A549 (cell line): ENCODE measurements around the gene CDH4. TPM values are rescaled to one million over a fixed set of nuclear protein-coding genes. Genes with fewer than 3 reads are reported as not detected.

Experiments
- ATAC-seq, 2 experiments: fragments of 200-7000 bp in 1 of 2; fragments of >200 bp in 1 of 2; cut with Nextera tagmentation in 1 of 2; cut with Tn5 transposase in 1 of 2; 3 replicates each; pipeline versions ENCODE4 v1.8.0 to v1.9.1; 2018 to 2020; ENCODE audit warnings: mild to moderate bottlenecking in 1 of 2, moderate library complexity in 1 of 2
- CTCF ChIA-PET: fragments of 300-600 bp; sonication (Branson Sonifier 250); formaldehyde crosslinking; extraction: SDS; loops from one replicate; lab custom pipeline; 2021; ENCODE audit warnings: antibody characterized with exemption, inconsistent platforms; lab: Yijun Ruan, JAX
- POLR2A ChIA-PET: fragments of 350-600 bp; formaldehyde crosslinking; extraction: SDS; loops from one replicate; lab custom pipeline; 2021; ENCODE audit warnings: antibody characterized with exemption, inconsistent platforms; lab: Yijun Ruan, JAX
- DNase-seq, 2 experiments: peaks; one replicate each; pipeline versions ENCODE4 v3.0.0 to v3.0.0-alpha.2; 2011 to 2016; ENCODE audit warnings: low read depth in 1 of 2, low spot score in 1 of 2
- FAIRE-seq: peaks from 2 replicates; lab custom pipeline; 2011; peaks lifted over from hg19 to GRCh38; lab: Jason Lieb, UNC
- H3K27ac ChIP-seq, 2 experiments: fragments of >200 bp; sonication (Bioruptor Twin); formaldehyde crosslinking; 3 replicates each; pipeline ENCODE4 v1.5.1; 2016 to 2017
- H3K4me1 ChIP-seq: fragments of >200 bp; sonication (Bioruptor Twin); formaldehyde crosslinking; 3 replicates; pipeline ENCODE4 v1.6.1; 2016
- H3K4me2 ChIP-seq: fragments of >200 bp; sonication (Bioruptor Twin); formaldehyde crosslinking; 3 replicates; pipeline ENCODE4 v1.6.1; 2016
- H3K4me3 ChIP-seq: fragments of >200 bp; sonication (Bioruptor Twin); formaldehyde crosslinking; 3 replicates; pipeline ENCODE4 v1.5.1; 2016
- H3K9me3 ChIP-seq: fragments of >200 bp; sonication (Bioruptor Twin); formaldehyde crosslinking; 3 replicates; pipeline ENCODE4 v1.6.1; 2016
- CEBPB ChIP-seq, 2 experiments: fragments of >200 bp in 1 of 2; sonication (Bioruptor Twin) in 1 of 2; formaldehyde crosslinking in 1 of 2; IDR thresholded peaks; 2 replicates each; pipeline ENCODE4 v1.6.1; 2012 to 2016
- CHD4 ChIP-seq: fragments of 200-600 bp; sonication (generic); IDR thresholded peaks from 2 replicates; pipeline ENCODE4 v1.6.1; 2016; ENCODE audit warnings: antibody characterized with exemption, mild to moderate bottlenecking, borderline replicate concordance
- FOSB ChIP-seq: fragments of 250-450 bp; sonication (Bioruptor Pico); IDR thresholded peaks from 2 replicates; pipeline ENCODE4 v1.5.0; 2020; ENCODE audit warnings: mild to moderate bottlenecking, moderate library complexity
- FOSL2 ChIP-seq, 2 experiments: fragments of 450-650 bp in 1 of 2; fragments of >200 bp in 1 of 2; sonication (Bioruptor Twin) in 1 of 2; formaldehyde crosslinking; IDR thresholded peaks; 2 replicates each; pipeline versions ENCODE4 v1.5.0 to v1.6.1; 2016 to 2020; ENCODE audit warnings: mild to moderate bottlenecking in 1 of 2, moderate library complexity in 1 of 2
- FOXS1 ChIP-seq: fragments of 250-450 bp; sonication (Bioruptor Pico); IDR thresholded peaks from 2 replicates; pipeline ENCODE4 v1.5.0; 2020; ENCODE audit warnings: mild to moderate bottlenecking, moderate library complexity
- HOXA7 ChIP-seq: fragments of 250-450 bp; sonication (Bioruptor Pico); IDR thresholded peaks from 2 replicates; pipeline ENCODE4 v1.5.0; 2020; ENCODE audit warnings: mild to moderate bottlenecking, moderate library complexity
- JUN ChIP-seq, 2 experiments: fragments of >200 bp; sonication (Bioruptor Twin); formaldehyde crosslinking; IDR thresholded peaks; 2 replicates in 1 of 2; 3 replicates in 1 of 2; pipeline ENCODE4 v1.6.1; 2016 to 2017
- KDM5A ChIP-seq: fragments of 200-600 bp; sonication (generic); IDR thresholded peaks from 2 replicates; pipeline ENCODE4 v1.6.1; 2016; ENCODE audit warnings: antibody characterized with exemption, mild to moderate bottlenecking
- MAZ ChIP-seq: fragments of 150-350 bp; IDR thresholded peaks from 2 replicates; pipeline ENCODE4 v1.6.1; 2014; ENCODE audit warnings: antibody characterized with exemption, low read depth, low read length, borderline replicate concordance
- NR3C1 ChIP-seq: fragments of >200 bp; sonication (Bioruptor Twin); formaldehyde crosslinking; IDR thresholded peaks from 3 replicates; pipeline ENCODE4 v1.6.1; 2017
- RAD21 ChIP-seq, 2 experiments: fragments of >200 bp in 1 of 2; sonication (Bioruptor Twin) in 1 of 2; formaldehyde crosslinking in 1 of 2; IDR thresholded peaks in 1 of 2; conservative IDR thresholded peaks in 1 of 2; 2 replicates in 1 of 2; 3 replicates in 1 of 2; pipeline ENCODE4 v1.6.1; 2012 to 2018; ENCODE audit warnings: inconsistent platforms in 1 of 2
- RCOR1 ChIP-seq: fragments of 150-350 bp; IDR thresholded peaks from 2 replicates; pipeline ENCODE4 v1.6.1; 2014; ENCODE audit warnings: antibody characterized with exemption, low read length, low read depth
- RFX5 ChIP-seq: fragments of 450-650 bp; IDR thresholded peaks from 2 replicates; pipeline ENCODE4 v1.7.1; 2014; ENCODE audit warnings: antibody characterized with exemption, mild to moderate bottlenecking, moderate library complexity
- SREBF2 ChIP-seq: fragments of 450-650 bp; IDR thresholded peaks from 2 replicates; pipeline ENCODE4 v1.6.1; 2014; ENCODE audit warnings: mild to moderate bottlenecking, moderate library complexity
- TP53 ChIP-seq: fragments of 250-450 bp; sonication (Bioruptor Pico); IDR thresholded peaks from 2 replicates; pipeline ENCODE4 v1.5.0; 2021; ENCODE audit warnings: mild to moderate bottlenecking, moderate library complexity
- ZNF302 ChIP-seq: fragments of 250-450 bp; sonication (Bioruptor Pico); IDR thresholded peaks from 2 replicates; pipeline ENCODE4 v1.9.0; 2021; ENCODE audit warnings: inconsistent platforms, mild to moderate bottlenecking, moderate library complexity
- WGBS: methylation state at CpG from one replicate; pipeline ENCODE4 v1.1.6; 2017; ENCODE audit errors: missing lambda C conversion rate; 5-methylcytosine and 5-hydroxymethylcytosine counted together
- polyA plus RNA-seq, 4 experiments: library from polyadenylated mRNA; depleted of rRNA in 3 of 4; stranded (reverse); fragments of >200 nt; fragmentation: RNase III in 1 of 4; extraction: RNeasy Plus Mini Kit Qiagen cat#74134 plus additional on column Dnase treatment in 1 of 4; gene quantifications; 2 replicates in 3 of 4; 3 replicates in 1 of 4; pipeline ENCODE4 v1.2.3, GENCODE V29; 2011 to 2017
- TF ChIP-seq, protein P1 (sequence below): IDR thresholded peaks from 2 replicates; pipeline ENCODE4 v1.6.1; 2012
- TF ChIP-seq, protein P2 (sequence below): fragments of 150-350 bp; IDR thresholded peaks from 2 replicates; pipeline ENCODE4 v1.6.1; 2014; ENCODE audit warnings: low read depth, mild to moderate bottlenecking, low read length
- TF ChIP-seq, protein P3 (sequence below): fragments of >200 bp; sonication (Bioruptor Twin); formaldehyde crosslinking; IDR thresholded peaks from 2 replicates; pipeline ENCODE4 v1.6.1; 2016
- TF ChIP-seq, protein P4 (sequence below): fragments of 450-650 bp; IDR thresholded peaks from 2 replicates; pipeline ENCODE4 v1.6.1; 2014; ENCODE audit warnings: antibody characterized with exemption
- TF ChIP-seq, protein P5 (sequence below): fragments of 200-600 bp; sonication (generic); IDR thresholded peaks from 2 replicates; pipeline ENCODE4 v1.6.1; 2016; ENCODE audit warnings: antibody characterized with exemption, mild to moderate bottlenecking, moderate library complexity

Gene CDH4
- polyA plus RNA-seq, 2 of the 4 experiments (the other 2 are of a cell fraction), result 3.4 to 10.3 TPM

DNA sequence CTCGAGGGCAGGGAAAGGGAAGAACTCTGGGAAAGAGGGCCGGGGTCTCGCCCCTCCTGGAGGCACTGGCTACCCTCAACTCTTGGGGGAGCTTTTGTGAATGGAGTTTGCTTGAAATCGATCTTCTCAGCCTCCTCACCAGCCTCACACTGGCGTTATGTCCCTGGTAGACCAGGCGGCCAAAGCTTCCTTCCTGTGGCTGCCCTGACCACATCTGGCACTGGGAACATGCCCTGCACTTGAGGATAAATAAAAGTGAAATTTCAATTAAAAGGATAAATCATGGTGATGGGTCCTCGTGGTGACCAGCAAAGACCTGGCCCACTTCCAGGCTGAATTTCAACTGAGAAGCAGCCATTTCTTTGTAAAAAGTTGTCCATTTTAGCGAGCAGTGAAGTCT lies 578.9 kb downstream of the CDH4 start (continued):
- TF ChIP-seq, protein P1, sequence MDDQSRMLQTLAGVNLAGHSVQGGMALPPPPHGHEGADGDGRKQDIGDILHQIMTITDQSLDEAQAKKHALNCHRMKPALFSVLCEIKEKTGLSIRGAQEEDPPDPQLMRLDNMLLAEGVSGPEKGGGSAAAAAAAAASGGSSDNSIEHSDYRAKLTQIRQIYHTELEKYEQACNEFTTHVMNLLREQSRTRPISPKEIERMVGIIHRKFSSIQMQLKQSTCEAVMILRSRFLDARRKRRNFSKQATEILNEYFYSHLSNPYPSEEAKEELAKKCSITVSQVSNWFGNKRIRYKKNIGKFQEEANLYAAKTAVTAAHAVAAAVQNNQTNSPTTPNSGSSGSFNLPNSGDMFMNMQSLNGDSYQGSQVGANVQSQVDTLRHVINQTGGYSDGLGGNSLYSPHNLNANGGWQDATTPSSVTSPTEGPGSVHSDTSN, result no peak
- no peak for TF ChIP-seq KDM5A
- TF ChIP-seq, all 56 proteins: peak for 0

DNA sequence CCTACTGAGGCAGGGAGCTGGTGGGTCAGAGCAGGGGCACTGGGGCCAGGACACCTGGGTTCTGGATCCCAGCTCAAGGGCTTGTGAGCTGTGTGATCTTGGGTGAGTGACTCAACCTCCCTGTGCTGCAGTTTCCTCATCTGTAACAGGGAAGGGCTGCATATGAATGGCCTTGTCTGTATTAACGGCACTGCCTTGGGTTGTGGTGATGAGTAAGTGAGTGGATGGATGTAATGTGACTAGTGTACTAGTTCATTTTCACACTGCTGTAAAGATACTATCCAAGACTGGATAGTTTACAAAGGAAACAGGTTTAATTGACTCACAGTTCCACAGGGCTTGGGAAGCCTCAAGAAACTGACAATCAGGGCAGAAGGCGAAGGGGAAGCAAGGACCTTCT lies 580.1 kb downstream of the CDH4 start:
- H3K4me2 ChIP-seq, result no peak overlapping the region
- TF ChIP-seq TP53 (CRISPR knock-in tag) (no peak), FOSL2 (IDR thresholded peaks at IDR 0.05) (no peak), FOSL2 (CRISPR knock-in tag; IDR thresholded peaks at IDR 0.05) (no peak), CEBPB (IDR thresholded peaks at IDR 0.05) (no peak), NR3C1 (no peak), KDM5A (no peak), MAZ (no peak), FOXS1 (CRISPR knock-in tag) (no peak)
- TF ChIP-seq, protein P2, sequence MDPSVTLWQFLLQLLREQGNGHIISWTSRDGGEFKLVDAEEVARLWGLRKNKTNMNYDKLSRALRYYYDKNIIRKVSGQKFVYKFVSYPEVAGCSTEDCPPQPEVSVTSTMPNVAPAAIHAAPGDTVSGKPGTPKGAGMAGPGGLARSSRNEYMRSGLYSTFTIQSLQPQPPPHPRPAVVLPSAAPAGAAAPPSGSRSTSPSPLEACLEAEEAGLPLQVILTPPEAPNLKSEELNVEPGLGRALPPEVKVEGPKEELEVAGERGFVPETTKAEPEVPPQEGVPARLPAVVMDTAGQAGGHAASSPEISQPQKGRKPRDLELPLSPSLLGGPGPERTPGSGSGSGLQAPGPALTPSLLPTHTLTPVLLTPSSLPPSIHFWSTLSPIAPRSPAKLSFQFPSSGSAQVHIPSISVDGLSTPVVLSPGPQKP, result no peak
- TF ChIP-seq, all 56 proteins: peak for 0
- FAIRE-seq (no peak), ATAC-seq (no peak), DNase-seq (no peak)
- no peaks in the 10 kb centered on the region for H3K4me1 ChIP-seq
- 79% methylated on average over 2 of the region's 2 CpGs for WGBS
- H3K9me3 ChIP-seq, result no peaks in the 10 kb centered on the region
- H3K4me3 ChIP-seq, result no peak overlapping the region
- ChIA-PET POLR2A (no interaction called here), CTCF (no interaction called here)
- no peak overlapping the region for H3K27ac ChIP-seq

DNA sequence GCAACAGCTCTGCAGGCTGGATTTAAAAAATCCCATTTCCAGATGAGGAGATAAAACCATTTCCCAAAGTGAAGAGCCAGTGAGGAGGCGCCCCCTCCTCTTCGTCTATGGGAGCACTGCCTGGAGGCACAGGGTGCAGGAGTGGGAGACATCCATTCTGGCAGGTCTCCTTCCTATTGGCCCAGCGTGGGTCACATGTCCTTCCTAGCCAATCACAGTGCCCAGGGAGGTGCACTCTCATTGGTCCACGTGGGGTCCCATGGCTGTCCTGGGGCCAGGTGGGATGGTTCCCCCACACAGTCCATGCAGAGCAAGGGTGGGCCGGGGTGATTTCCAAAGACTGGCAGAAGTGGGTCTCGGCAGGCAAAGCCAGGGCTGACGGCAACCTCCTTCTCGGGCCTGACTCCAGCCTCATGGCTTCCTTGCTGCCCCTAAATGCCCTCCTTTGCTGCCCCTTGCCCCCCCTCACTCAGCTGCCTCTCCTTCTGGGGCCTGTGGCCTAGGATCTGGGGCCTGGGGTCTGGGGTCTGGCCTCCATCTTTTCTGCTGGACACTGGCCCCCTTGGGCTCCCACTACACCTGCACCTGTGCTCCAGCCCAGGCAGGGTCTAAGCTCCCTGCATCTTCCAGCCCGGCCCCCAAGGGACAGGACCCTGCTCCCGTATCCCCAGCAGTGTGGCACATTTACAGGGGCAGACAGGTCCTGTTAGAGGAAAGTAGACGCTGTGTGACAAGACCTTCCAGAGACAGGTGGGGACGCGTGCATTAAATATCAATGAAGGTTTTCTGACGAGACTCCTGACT lies 581.9 kb downstream of the CDH4 start:
- peak in 1 of 2 experiments; percentile 51; a peak in 2 of 6 replicates for ATAC-seq
- no peak for DNase-seq
- CTCF ChIA-PET, result interaction anchor here (1.5 kb wide), 1 partner anchor 14 kb away, joined by 3 read pairs; no protein-coding TSS in a partner anchor
- H3K4me1 ChIP-seq, result no peaks in the 10 kb centered on the region
- FAIRE-seq, result no peak
- no peak overlapping the region for H3K4me3 ChIP-seq
- no peak overlapping the region for H3K4me2 ChIP-seq
- 61% methylated on average over 12 of the region's 14 CpGs for WGBS
- POLR2A ChIA-PET, result no interaction called here
- H3K27ac ChIP-seq, result no peak overlapping the region
- no peaks in the 10 kb centered on the region for H3K9me3 ChIP-seq
- TF ChIP-seq, protein P3, sequence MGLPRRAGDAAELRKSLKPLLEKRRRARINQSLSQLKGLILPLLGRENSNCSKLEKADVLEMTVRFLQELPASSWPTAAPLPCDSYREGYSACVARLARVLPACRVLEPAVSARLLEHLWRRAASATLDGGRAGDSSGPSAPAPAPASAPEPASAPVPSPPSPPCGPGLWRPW, result no peak
- TF ChIP-seq, protein P4, sequence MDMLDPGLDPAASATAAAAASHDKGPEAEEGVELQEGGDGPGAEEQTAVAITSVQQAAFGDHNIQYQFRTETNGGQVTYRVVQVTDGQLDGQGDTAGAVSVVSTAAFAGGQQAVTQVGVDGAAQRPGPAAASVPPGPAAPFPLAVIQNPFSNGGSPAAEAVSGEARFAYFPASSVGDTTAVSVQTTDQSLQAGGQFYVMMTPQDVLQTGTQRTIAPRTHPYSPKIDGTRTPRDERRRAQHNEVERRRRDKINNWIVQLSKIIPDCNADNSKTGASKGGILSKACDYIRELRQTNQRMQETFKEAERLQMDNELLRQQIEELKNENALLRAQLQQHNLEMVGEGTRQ, result peak; percentile 64

DNA sequence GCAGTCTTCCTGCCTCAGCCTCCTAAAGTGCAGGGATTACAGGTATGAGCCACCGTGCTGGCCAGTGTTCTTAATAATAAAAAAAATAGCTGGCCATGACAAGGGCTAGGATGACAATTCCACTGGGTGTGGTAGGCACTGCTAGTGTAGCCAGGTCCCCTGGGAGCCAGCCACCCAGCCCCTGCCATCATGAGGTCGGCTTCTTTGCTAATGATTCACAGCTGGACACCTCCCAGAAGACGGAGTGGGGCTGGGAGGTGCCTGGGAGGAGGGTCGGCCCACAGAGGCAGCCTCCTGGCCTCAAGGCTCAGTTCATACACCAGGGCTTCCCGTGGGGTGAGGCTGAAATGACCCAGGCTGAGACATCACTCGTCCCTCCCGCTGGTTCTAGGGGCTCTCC lies 583.2 kb downstream of the CDH4 start:
- Histone ChIP-seq H3K27ac (no peak overlapping the region), H3K4me3 (no peak overlapping the region), H3K4me1 (no peaks in the 10 kb centered on the region), H3K4me2 (no peak overlapping the region), H3K9me3 (no peaks in the 10 kb centered on the region)
- TF ChIP-seq JUN (IDR thresholded peaks at IDR 0.05) (no peak), RAD21 (conservative IDR thresholded peaks at IDR 0.05 in 1 of 2, IDR thresholded peaks at IDR 0.05 in 1 of 2) (no peak), CHD4 (no peak), HOXA7 (CRISPR knock-in tag) (no peak), FOSB (CRISPR knock-in tag) (no peak), KDM5A (no peak), RFX5 (no peak), ZNF302 (CRISPR knock-in tag) (no peak), RCOR1 (no peak), FOXS1 (CRISPR knock-in tag) (no peak), SREBF2 (no peak)
- TF ChIP-seq, protein P5, sequence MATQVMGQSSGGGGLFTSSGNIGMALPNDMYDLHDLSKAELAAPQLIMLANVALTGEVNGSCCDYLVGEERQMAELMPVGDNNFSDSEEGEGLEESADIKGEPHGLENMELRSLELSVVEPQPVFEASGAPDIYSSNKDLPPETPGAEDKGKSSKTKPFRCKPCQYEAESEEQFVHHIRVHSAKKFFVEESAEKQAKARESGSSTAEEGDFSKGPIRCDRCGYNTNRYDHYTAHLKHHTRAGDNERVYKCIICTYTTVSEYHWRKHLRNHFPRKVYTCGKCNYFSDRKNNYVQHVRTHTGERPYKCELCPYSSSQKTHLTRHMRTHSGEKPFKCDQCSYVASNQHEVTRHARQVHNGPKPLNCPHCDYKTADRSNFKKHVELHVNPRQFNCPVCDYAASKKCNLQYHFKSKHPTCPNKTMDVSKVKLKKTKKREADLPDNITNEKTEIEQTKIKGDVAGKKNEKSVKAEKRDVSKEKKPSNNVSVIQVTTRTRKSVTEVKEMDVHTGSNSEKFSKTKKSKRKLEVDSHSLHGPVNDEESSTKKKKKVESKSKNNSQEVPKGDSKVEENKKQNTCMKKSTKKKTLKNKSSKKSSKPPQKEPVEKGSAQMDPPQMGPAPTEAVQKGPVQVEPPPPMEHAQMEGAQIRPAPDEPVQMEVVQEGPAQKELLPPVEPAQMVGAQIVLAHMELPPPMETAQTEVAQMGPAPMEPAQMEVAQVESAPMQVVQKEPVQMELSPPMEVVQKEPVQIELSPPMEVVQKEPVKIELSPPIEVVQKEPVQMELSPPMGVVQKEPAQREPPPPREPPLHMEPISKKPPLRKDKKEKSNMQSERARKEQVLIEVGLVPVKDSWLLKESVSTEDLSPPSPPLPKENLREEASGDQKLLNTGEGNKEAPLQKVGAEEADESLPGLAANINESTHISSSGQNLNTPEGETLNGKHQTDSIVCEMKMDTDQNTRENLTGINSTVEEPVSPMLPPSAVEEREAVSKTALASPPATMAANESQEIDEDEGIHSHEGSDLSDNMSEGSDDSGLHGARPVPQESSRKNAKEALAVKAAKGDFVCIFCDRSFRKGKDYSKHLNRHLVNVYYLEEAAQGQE, result no peak
- TF ChIP-seq, protein P1, result no peak
- DNase-seq (no peak), ATAC-seq (no peak), FAIRE-seq (no peak)
- POLR2A ChIA-PET, result no interaction called here
- CTCF ChIA-PET, result no interaction called here
- WGBS, result 39% methylated on average over 6 of the region's 7 CpGs
